SK-N-SH treated with all-trans-retinoic acid at 6 μM for 48 hours (cell line): Measurements from ENCODE around the gene LAPTM5.
"Not testable (repeated sequence)": the region's sequence is repeated elsewhere in the genome, so short reads cannot be mapped to it uniquely, and the experiment has no call there.

Experiments
- ATAC-seq: fragments of 200-7000 bp; cut with Tn5 transposase; 3 replicates; pipeline ENCODE4 v1.9.1; 2020; ENCODE audit warnings: mild to moderate bottlenecking, moderate library complexity
- BACH2 ChIP-seq: fragments of 250-450 bp; sonication (Bioruptor Pico); IDR thresholded peaks from 2 replicates; pipeline ENCODE4 v1.9.0; 2021; ENCODE audit warnings: mild to moderate bottlenecking, borderline replicate concordance
- CREB5 ChIP-seq: fragments of 250-450 bp; sonication (Bioruptor Pico); IDR thresholded peaks from 2 replicates; pipeline ENCODE4 v1.5.1; 2020; ENCODE audit warnings: low read depth, mild to moderate bottlenecking, moderate library complexity
- CSDC2 ChIP-seq: fragments of 250-450 bp; sonication (Bioruptor Pico); IDR thresholded peaks from 2 replicates; pipeline ENCODE4 v1.5.0; 2020; ENCODE audit warnings: mild to moderate bottlenecking, moderate library complexity
- ESRRG ChIP-seq: fragments of 250-450 bp; sonication (Bioruptor Pico); IDR thresholded peaks from 2 replicates; pipeline ENCODE4 v1.6.1; 2021; ENCODE audit warnings: mild to moderate bottlenecking
- GLIS3 ChIP-seq: fragments of 250-450 bp; sonication (Bioruptor Pico); IDR thresholded peaks from 2 replicates; pipeline ENCODE4 v1.5.0; 2020; ENCODE audit warnings: mild to moderate bottlenecking, moderate library complexity
- ISL1 ChIP-seq: fragments of 250-450 bp; sonication (Bioruptor Pico); IDR thresholded peaks from 2 replicates; pipeline ENCODE4 v2.1.2; 2022; ENCODE audit warnings: mild to moderate bottlenecking, moderate library complexity
- OSR1 ChIP-seq: fragments of 250-450 bp; sonication (Bioruptor Pico); IDR thresholded peaks from 2 replicates; pipeline ENCODE4 v1.8.0; 2022; ENCODE audit warnings: moderate library complexity, mild to moderate bottlenecking, inconsistent platforms
- PATZ1 ChIP-seq: fragments of 250-450 bp; sonication (Bioruptor Pico); IDR thresholded peaks from 2 replicates; pipeline ENCODE4 v1.8.0; 2020; ENCODE audit warnings: mild to moderate bottlenecking, moderate library complexity, borderline replicate concordance
- POU6F1 ChIP-seq: fragments of 250-450 bp; sonication (Bioruptor Pico); IDR thresholded peaks from 2 replicates; pipeline ENCODE4 v1.8.0; 2021; ENCODE audit warnings: low read depth, mild to moderate bottlenecking, moderate library complexity, borderline replicate concordance
- PPARA ChIP-seq: fragments of 250-450 bp; sonication (Bioruptor Pico); IDR thresholded peaks from 2 replicates; pipeline ENCODE4 v1.5.0; 2020; ENCODE audit warnings: mild to moderate bottlenecking, borderline replicate concordance
- TCF4 ChIP-seq: fragments of 250-450 bp; sonication (Bioruptor Pico); IDR thresholded peaks from 2 replicates; pipeline ENCODE4 v1.8.0; 2021; ENCODE audit warnings: mild to moderate bottlenecking, moderate library complexity, borderline replicate concordance
- TOX ChIP-seq: fragments of 250-450 bp; sonication (Bioruptor Pico); IDR thresholded peaks from 2 replicates; pipeline ENCODE4 v1.8.0; 2021; ENCODE audit warnings: mild to moderate bottlenecking, moderate library complexity, borderline replicate concordance
- ZC3H10 ChIP-seq: fragments of 250-450 bp; sonication (Bioruptor Pico); IDR thresholded peaks from 2 replicates; pipeline ENCODE4 v1.5.1; 2021; ENCODE audit warnings: mild to moderate bottlenecking, moderate library complexity
- ZFP3 ChIP-seq: fragments of 250-450 bp; sonication (Bioruptor Pico); IDR thresholded peaks from 2 replicates; pipeline ENCODE4 v1.5.0; 2020; ENCODE audit warnings: mild to moderate bottlenecking, moderate library complexity
- ZFP30 ChIP-seq: fragments of 450-650 bp; formaldehyde crosslinking; IDR thresholded peaks from 2 replicates; pipeline ENCODE4 v1.5.0; 2022; ENCODE audit warnings: mild to moderate bottlenecking, moderate library complexity
- ZNF70 ChIP-seq: fragments of 450-650 bp; formaldehyde crosslinking; IDR thresholded peaks from 2 replicates; pipeline ENCODE4 v1.5.0; 2020; ENCODE audit warnings: mild to moderate bottlenecking, moderate library complexity
- ZNF8 ChIP-seq: fragments of 450-650 bp; formaldehyde crosslinking; IDR thresholded peaks from 2 replicates; pipeline ENCODE4 v1.5.0; 2020; ENCODE audit warnings: mild to moderate bottlenecking, moderate library complexity

Gene LAPTM5

GRCh38 chr1:30692948-30693301 is 64.6 kb downstream of the LAPTM5 start:
- no peak for TF ChIP-seq ZNF8 (CRISPR knock-in tag)
- TF ChIP-seq ZFP3 (CRISPR knock-in tag) = no peak
- TF ChIP-seq PPARA (CRISPR knock-in tag) = no peak
- no peak for TF ChIP-seq TOX (CRISPR knock-in tag)

GRCh38 chr1:30692201-30692947 is 65.2 kb downstream of the LAPTM5 start:
- TF ChIP-seq POU6F1 (CRISPR knock-in tag) = no peak
- ATAC-seq = no peak

More at GRCh38 chr1:30692948-30693301, 64.6 kb downstream of the LAPTM5 start:
- ATAC-seq = no peak

- TF ChIP-seq ISL1 (CRISPR knock-in tag) = no peak
- no peak for TF ChIP-seq TOX (CRISPR knock-in tag)
- no peak for TF ChIP-seq ZFP3 (CRISPR knock-in tag)
- no peak for TF ChIP-seq ZNF70 (CRISPR knock-in tag)
- TF ChIP-seq ESRRG (CRISPR knock-in tag) = no peak
- TF ChIP-seq OSR1 (CRISPR knock-in tag) = no peak
- no peak for TF ChIP-seq CSDC2
- TF ChIP-seq ZNF8 (CRISPR knock-in tag) = no peak
- ATAC-seq = no peak
These were observed 66.1 kb downstream of the LAPTM5 start for GRCh38 chr1:30691480-30691879.

GRCh38 chr1:30689901-30690645 is 67.5 kb downstream of the LAPTM5 start:
- no peak for ATAC-seq
- TF ChIP-seq OSR1 (CRISPR knock-in tag) (no peak), PATZ1 (CRISPR knock-in tag) (no peak), CREB5 (no peak), ZNF8 (CRISPR knock-in tag) (no peak), ESRRG (CRISPR knock-in tag) (no peak), BACH2 (CRISPR knock-in tag) (no peak)

GRCh38 chr1:30688920-30689794 is 68.4 kb downstream of the LAPTM5 start:
- ATAC-seq = no peak
- TF ChIP-seq TCF4 (CRISPR knock-in tag) (no peak), ZNF8 (CRISPR knock-in tag) (no peak), ZFP3 (CRISPR knock-in tag) (peak; percentile 87)

- not testable (repeated sequence) for ATAC-seq
These were observed 69.1 kb downstream of the LAPTM5 start for GRCh38 chr1:30688516-30688915.

GRCh38 chr1:30687886-30688285 is 69.7 kb downstream of the LAPTM5 start:
- TF ChIP-seq ESRRG (CRISPR knock-in tag) (no peak), ZNF8 (CRISPR knock-in tag) (no peak), GLIS3 (CRISPR knock-in tag) (no peak), TCF4 (CRISPR knock-in tag) (no peak), CREB5 (no peak), ZFP30 (CRISPR knock-in tag) (no peak), ZC3H10 (CRISPR knock-in tag) (no peak), CSDC2 (no peak)
- ATAC-seq = no peak
